HG03097 (cell line): Measurements from ENCODE around the gene ASGR1.
"Not testable (repeated sequence)": the region's sequence is repeated elsewhere in the genome, so short reads cannot be mapped to it uniquely, and the experiment has no call there.

Experiments used
- ATAC-seq: cut with Tn5 transposase; IDR thresholded peaks from one replicate; pipeline ENCODE4 v1.9.1; 2021; ENCODE audit not compliant: unreplicated experiment, low FRiP score

Gene ASGR1

GRCh38 chr17:7128160-7128559 is 51.0 kb downstream of the ASGR1 start:
- no peak for ATAC-seq

GRCh38 chr17:7127501-7127900 is 51.7 kb downstream of the ASGR1 start:
- not testable (repeated sequence) for ATAC-seq

- ATAC-seq, result not testable (repeated sequence)
Measured at GRCh38 chr17:7126386-7126785, 52.8 kb downstream of the ASGR1 start.

GRCh38 chr17:7124923-7125322 is 54.2 kb downstream of the ASGR1 start:
- no peak for ATAC-seq

GRCh38 chr17:7123844-7124243 is 55.3 kb downstream of the ASGR1 start:
- ATAC-seq, result no peak
